DMS53 treated with DMSO at 0.1 percent for 48 hours (cell line): ENCODE results near the gene SLC22A3.
"Not testable (repeated sequence)": the region's sequence is repeated elsewhere in the genome, so short reads cannot be mapped to it uniquely, and the experiment has no call there.

Source experiments
- DNase-seq: peaks from one replicate; lab custom pipeline; 2025; ENCODE audit not compliant: unreplicated experiment; lab: John Stamatoyannopoulos, UW

SLC22A3 gene

GRCh38 chr6:160437154-160437553, 89.0 kb downstream of the SLC22A3 start:
- no peak for DNase-seq

GRCh38 chr6:160437775-160438174, 89.6 kb downstream of the SLC22A3 start:
- no peak for DNase-seq

- DNase-seq = no peak
These were observed 90.3 kb downstream of the SLC22A3 start for GRCh38 chr6:160438481-160438880.

DNA sequence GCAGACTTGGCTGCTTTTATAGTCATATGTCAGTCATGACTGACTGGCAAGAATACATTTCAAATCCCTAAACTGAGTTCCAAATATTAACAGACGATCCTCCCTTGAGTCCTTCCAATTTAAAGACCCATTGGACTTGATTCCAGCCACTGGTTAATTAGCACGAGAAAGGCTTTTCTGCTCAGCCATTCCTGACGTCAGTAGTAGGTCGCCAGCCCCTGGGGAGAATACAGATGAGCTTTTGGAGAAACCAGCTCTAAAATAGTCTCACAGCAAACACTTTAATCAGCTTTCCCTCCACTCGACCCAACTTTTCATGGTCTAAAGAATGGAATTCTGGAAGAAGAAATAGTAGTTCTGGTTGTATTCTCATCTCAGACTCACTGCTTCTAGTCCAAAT, 91.6 kb downstream of the SLC22A3 start:
- no peak for DNase-seq

GRCh38 chr6:160442151-160442550, 94.0 kb downstream of the SLC22A3 start:
- no peak for DNase-seq

DNA sequence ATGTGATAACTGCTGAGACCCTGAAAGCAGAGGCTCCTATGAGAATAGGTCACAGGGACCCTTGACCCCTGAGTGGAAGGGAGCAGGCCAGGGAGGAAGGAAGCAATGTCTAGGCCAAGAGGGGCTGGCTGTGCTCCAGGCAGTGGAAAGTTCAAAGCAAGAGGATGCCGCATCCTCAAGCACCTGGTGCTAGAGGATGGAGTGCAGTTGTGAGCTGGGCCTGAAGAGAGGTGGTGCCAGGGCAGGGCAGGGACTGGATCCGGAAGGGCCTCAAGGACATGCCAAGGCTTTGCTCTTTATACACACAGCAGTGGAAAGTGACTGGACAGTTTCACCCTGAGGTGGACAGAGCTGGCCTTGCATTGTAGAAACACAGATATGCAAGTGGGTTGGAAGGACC, 97.0 kb downstream of the SLC22A3 start:
- DNase-seq = no peak

- DNase-seq = no peak
These were observed 99.2 kb downstream of the SLC22A3 start for GRCh38 chr6:160447350-160447749.

DNA sequence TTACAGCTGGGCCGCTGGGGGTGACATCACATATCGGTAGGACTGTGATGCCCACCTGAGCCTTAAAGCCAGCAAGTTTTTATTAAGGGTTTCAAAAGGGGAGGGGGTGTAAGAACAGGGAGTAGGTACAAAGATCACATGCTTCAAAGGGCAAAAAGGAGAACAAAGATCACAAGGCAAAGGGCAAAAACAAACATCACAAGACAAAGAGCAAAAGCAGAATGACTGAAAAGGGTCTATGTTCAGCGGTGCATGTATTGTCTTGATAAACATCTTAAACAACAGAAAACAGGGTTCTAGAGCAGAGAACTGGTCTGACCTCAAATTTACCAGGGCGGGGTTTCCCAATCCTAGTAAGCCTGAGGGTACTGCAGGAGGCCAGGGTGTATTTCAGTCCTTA, 101.6 kb downstream of the SLC22A3 start:
- not testable (repeated sequence) for DNase-seq

DNA sequence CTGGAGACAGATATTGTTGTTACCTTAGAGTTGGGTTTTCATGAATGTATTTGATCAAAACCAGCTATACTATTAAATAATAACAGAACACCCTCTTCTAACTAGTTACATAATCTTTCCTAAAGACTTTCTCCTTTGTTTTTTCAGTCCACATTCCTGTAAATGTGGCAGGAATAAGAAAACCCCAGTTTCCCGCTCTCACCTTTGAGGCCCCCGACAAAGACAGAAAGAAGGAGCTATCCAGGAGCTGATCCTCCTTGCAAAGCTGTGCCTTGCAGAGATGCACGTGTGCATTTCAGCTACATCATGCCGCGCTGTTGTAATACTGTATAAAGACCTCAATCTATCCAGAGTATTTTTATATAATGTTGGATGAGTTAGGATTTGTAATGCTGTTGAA, 102.7 kb downstream of the SLC22A3 start:
- DNase-seq = no peak

GRCh38 chr6:160454303-160454702, 106.1 kb downstream of the SLC22A3 start:
- no peak for DNase-seq

GRCh38 chr6:160455081-160455480, 106.9 kb downstream of the SLC22A3 start:
- DNase-seq = no peak

DNA sequence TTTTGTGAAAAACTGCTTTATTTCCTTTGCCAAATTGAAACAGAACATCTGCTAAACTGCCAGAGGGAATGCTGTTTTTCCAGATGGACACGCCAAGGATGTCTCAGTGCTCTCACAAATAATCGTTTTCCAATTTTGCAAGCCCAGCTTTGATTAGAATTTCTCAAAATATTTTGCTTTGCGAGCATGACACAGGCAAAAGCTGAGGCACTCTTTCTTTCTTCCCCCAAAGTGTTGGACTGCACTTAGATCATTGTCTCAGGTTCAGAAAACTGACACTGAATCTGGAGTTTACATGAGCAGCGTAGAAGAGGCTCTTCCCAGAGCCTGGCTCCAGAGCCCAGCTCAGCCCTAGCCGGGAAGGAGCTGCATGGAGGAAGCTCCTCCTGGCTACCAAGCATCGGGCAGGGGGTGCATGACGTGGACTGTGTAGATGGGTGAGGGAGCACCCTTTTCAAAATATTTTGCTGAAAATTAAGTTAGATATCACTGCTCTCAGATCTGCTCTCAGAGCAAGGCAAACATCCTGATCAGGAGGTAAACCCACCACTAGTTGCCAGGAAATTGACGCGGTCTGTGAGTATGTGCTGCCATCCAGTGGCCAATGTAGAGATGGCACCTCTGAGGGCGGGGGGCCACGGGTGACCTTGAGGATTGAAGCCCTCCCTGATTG, 107.5 kb downstream of the SLC22A3 start:
- peak; percentile 2 for DNase-seq

DNA sequence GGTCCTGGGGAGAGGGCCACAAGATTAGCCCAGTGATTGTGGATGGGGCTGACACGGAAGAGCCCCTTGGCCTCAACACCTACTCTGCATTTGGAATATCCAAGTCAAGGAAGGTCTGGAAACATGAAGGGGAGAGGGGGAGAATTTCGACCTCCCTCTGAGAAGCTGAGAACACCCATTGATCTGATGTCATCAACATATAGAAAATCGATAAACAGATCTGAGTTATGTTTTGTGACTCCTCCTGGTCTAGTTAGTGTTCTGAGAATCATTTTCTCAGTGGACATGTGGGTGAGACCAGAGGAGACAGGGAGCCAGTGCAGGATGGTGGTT, 108.0 kb downstream of the SLC22A3 start:
- no peak for DNase-seq

- DNase-seq = no peak
These were observed 109.6 kb downstream of the SLC22A3 start for GRCh38 chr6:160457823-160458222.

DNA sequence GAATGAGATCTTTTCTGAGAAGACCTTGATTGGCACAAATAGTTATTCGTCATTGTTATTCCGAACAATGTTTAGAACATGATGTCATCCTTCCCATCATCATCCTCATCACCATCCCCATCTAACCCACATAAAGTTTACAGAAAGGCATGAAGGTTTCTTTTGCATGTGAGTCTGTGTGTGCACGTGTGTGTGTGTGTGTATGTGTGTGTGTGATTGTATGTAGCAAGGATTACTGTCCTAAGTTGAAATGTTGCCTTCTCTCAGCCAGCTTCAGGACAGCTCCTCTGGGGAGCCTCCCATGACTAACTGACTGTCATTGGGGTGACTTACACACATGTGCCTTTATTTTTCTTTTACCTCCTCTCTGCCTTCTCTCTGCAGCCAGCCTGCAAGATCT, 113.5 kb downstream of the SLC22A3 start:
- DNase-seq = no peak

DNA sequence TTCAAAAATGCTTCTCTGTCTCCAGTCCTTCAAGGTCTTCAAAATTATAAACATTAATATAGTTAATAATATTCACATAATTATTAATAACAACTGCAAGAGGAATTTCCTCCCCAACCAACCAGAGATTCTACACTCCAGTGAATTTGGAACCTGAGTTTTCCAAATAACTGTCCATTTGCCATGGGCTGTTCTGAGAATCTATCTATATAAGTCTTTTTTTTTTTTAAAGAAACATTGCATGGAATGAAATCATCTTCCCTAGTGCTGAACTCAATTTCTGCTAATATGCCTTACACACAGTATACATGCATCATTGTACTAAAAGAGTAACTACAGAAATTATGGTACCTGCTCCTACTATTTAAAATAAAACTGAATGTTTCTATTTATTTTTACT, 113.9 kb downstream of the SLC22A3 start:
- DNase-seq = no peak

DNA sequence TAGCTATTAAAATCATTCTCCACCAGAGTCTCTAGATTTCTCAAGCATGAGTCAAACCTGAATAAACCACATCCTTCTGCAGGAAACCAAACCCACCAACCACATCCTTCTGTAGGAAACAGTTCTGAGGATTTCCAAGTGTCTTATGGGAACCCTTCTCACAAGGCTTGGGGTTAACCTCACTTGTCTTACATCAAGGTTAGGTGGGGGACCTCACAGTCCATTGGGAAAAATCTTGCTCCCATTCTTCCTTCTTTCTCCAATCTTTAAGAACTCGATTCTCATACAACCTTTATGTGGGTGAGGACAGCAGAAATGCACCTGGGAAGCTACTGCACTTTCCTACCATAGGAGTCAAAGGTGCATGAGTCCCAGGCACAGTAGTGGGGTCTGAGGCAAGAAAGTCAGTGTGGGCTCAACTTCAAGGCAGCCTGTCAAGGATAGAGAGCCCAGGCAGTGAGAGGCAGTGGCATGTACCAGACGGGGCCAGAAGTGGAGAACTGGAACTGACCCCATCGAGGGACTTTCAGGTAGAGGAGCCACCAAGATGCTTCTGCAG, 114.5 kb downstream of the SLC22A3 start:
- DNase-seq = no peak

DNA sequence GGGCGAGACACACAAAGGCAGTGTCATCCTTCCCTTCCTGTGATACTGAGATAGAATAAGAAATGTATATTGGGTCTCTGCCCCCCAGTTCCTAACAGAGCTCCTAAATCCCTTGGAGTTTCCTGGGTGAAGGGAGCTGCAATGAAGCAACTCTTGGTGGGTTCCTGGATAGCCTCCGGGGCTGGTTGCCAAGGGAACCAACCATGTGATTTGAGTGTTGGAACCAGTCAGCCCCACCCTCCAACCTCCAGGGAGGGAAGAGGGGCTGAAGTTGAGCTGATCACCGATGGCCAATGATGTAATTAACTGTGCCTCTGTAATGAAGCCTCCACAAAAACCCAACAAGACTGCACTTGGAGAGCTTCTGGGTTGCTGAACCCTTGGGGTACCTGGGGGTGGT, 116.6 kb downstream of the SLC22A3 start:
- no peak for DNase-seq

GRCh38 chr6:160467261-160467871, 119.2 kb downstream of the SLC22A3 start:
- DNase-seq = not testable (repeated sequence)

- no peak for DNase-seq
These were observed 121.0 kb downstream of the SLC22A3 start for GRCh38 chr6:160469153-160469552.

- DNase-seq = not testable (repeated sequence)
These were observed 127.9 kb downstream of the SLC22A3 start for GRCh38 chr6:160476056-160476455.

DNA sequence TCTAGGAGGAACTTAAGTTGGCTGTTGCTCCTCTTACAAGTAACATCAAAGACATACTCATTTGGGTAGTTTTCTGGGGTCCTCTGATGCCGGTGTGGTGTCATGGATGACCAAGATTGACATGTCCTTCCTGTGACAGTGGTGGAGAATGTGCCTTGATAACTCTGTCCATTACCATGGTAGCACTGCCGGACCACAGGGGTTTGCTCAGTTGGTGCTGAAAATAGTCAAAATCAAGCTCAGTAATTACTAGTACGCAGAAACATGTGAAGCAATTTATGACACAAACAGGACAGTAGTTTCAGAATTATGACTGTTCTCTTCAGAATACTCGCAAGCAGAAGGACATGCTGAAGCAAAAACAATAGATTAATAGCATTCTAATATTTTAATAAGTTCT, 128.9 kb downstream of the SLC22A3 start:
- not testable (repeated sequence) for DNase-seq

DNA sequence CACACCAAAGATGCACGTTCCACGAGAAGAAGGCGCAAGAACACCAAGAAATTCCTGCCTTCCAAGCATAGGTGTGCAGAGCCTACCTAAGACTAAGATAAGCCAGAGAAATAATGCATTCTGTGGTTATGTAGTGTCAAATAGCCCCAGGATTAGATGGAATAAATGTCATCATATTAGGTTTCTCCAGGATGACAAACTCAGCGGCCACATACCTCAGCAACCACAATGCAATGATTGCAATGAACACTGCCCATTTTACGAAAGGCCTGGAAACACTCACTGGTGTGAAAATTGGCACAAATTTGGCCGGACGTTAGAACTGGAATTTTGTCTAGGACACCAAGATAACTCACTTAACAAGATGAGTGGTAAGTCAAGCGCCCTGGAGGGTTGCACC, 129.7 kb downstream of the SLC22A3 start:
- no peak for DNase-seq
